Activated T-cell treated with anti-CD3 and anti-CD28 coated beads for 1 hour (primary cell): Measurements from ENCODE around the gene VIPR2.
"Not testable (repeated sequence)": the region's sequence is repeated elsewhere in the genome, so short reads cannot be mapped to it uniquely, and the experiment has no call there.

Experiments
- DNase-seq: peaks from one replicate; pipeline ENCODE4 v3.0.0-alpha.2; 2020; ENCODE audit warnings: low read depth

Gene VIPR2

GRCh38 chr7:158988996-158989395 is 155.7 kb downstream of the VIPR2 start:
- no peak for DNase-seq

- DNase-seq = no peak
Measured at GRCh38 chr7:158988302-158988862, 156.3 kb downstream of the VIPR2 start.

- no peak for DNase-seq
Measured at GRCh38 chr7:158987691-158988090, 157.0 kb downstream of the VIPR2 start.

- DNase-seq = no peak
Measured at GRCh38 chr7:158985583-158985982, 159.1 kb downstream of the VIPR2 start.

DNA sequence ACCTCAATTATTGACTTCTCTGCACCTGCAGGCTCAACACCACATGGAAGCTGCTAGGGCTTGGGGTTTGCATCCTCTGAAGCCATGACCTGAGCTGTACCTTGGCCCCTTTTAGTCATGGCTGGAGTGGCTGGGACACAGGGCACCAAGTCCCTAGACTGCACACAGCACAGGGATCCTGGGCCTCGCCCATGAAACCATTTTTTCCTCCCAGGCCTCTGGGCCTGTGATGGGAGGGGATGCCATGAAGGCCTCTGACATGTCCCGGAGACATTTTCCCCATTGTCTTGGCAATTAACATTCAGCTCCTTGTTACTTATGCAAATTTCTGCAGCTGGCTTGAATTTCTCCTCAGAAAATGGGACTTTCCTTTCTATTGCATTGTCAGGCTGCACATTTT is 160.7 kb downstream of the VIPR2 start:
- DNase-seq = not testable (repeated sequence)

DNA sequence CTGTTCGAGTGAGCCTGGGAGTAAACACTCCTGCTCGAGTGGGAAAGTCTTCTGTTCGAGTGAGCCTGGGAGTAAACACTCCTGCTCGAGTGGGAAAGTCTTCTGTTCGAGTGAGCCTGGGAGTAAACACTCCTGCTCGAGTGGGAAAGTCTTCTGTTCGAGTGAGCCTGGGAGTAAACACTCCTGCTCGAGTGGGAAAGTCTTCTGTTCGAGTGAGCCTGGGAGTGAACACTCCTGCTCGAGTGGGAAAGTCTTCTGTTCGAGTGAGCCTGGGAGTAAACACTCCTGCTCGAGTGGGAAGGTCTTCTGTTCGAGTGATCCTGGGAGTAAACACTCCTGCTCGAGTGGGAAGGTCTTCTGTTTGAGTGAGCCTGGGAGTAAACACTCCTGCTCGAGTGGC is 162.6 kb downstream of the VIPR2 start:
- not testable (repeated sequence) for DNase-seq

DNA sequence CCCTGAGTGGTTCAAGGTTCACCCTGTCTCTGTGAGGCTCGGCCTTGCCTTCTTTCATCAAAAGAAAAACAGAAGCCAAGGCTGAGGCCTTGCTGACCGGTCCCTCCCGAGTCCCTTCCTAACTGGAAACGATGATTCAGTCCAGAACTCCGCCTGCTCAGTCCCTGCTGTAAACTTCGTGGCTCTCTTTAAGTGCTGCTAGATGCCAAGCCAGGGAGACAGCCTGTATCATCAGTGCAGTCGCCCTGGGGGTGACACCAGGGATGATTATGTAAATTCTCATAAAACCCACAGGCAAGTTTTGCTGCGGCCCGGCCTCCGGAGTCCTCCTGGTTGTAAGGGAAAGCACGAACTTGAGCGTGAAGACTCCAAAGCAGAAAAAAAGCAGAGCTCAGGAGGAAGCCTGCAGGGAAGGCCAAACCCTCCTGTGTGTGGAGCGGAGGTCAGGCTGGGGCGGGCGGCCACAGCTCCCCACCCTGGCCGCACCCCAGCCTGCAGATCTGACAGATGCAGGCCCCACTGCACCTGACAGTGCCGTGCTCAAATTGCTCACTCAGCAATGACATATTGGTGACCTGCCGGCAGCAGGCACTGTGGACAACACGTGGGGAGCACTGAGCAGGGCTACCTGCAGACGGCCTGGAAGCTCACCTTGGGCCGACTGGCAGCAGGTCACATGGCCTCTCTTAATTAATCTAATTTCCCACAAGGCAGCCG is 164.9 kb downstream of the VIPR2 start:
- DNase-seq = no peak

DNA sequence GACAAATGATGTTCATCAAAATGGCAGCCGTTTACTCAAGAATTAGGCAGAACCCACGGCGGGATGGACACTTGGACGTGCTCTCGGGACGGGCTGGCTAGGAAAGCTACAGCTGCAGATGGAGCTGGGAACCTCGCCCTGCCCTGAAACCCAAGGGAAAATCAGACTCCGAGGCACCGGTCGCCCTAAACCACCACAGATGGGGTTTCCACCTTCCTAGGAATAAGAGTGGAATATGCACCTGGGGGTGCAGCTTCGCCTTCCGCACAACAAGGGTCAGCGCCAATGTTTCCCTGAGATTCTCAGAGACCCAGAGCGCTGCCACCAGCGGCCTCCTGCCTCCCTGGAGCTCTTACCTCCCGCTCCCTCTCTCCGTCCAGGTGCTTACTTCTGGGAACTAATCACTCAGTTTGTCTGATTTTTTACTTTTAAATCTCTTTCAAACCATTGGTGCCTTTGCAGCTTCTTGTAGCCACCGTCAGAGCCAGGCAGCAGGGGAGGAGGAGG is 165.6 kb downstream of the VIPR2 start:
- DNase-seq = no peak
